Colonic mucosa (tissue), 4 donors: Measurements from ENCODE around the gene ALDH9A1. TPM values are rescaled to one million over a fixed set of nuclear protein-coding genes. Genes with fewer than 3 reads are reported as not detected.

Experiments
- DNase-seq: peaks from one replicate; pipeline ENCODE4 v3.0.0-alpha.2; 2020
- H3K27ac ChIP-seq: fragments of 200-600 bp; one replicate; pipeline ENCODE4 v1.8.0; 2021
- H3K27me3 ChIP-seq: fragments of 200-600 bp; one replicate; pipeline ENCODE4 v1.8.0; 2021
- H3K36me3 ChIP-seq: fragments of 200-600 bp; one replicate; pipeline ENCODE4 v1.8.0; 2021
- H3K4me1 ChIP-seq: fragments of 200-600 bp; one replicate; pipeline ENCODE4 v1.8.0; 2021; ENCODE audit warnings: mild to moderate bottlenecking
- H3K4me3 ChIP-seq: fragments of 200-600 bp; one replicate; pipeline ENCODE4 v1.8.0; 2021
- H3K9ac ChIP-seq, 2 donors: one replicate each; pipeline ENCODE4 v1.7.0; 2013; ENCODE audit warnings: control low read depth in 2 of 2, low read depth in 2 of 2, low read length in 2 of 2
- H3K9me3 ChIP-seq: fragments of 200-600 bp; one replicate; pipeline ENCODE4 v1.8.0; 2021
- CTCF ChIP-seq: fragments of 200-600 bp; IDR thresholded peaks from one replicate; pipeline ENCODE4 v1.8.0; 2022; ENCODE audit warnings: antibody characterized with exemption, mild to moderate bottlenecking
- intact Hi-C: fragments of 100-400 bp; cut with DNase I; formaldehyde crosslinking; loops from one replicate; pipeline ENCODE4 v1.14.1; 2022
- total RNA-seq, 2 donors: library from RNA; stranded (reverse); fragmentation: NEBNext Ultra II Directional in 1 of 2; extraction: Animal tissue kit (Norgen Biotek cat#: 25700) in 1 of 2; gene quantifications; one replicate each; pipeline ENCODE4 v1.2.1, GENCODE V29; 2021
- donor health status: healthy.
- donor health status: DM: no; HTN: no; CAD: no.
- donor health status: DM: no; HTN: no; CAD: no.

Gene ALDH9A1
- total RNA-seq, 2 donors from 2014 or later, result 62.3 to 77.4 TPM

GRCh38 chr1:165678509-165678908 is 19.9 kb downstream of the ALDH9A1 start:
- H3K36me3 ChIP-seq, result peaks cover 4% of the 10 kb centered on the region
- H3K9ac ChIP-seq, result no peak overlapping the region
- no peaks in the 10 kb centered on the region for H3K9me3 ChIP-seq
- intact Hi-C loops, result no loop called here
- no peak for TF ChIP-seq CTCF
- H3K4me3 ChIP-seq, result no peak overlapping the region
- H3K27me3 ChIP-seq, result no peaks in the 10 kb centered on the region
- no peak overlapping the region for H3K27ac ChIP-seq
- no peak for DNase-seq
- no peaks in the 10 kb centered on the region for H3K4me1 ChIP-seq

DNA sequence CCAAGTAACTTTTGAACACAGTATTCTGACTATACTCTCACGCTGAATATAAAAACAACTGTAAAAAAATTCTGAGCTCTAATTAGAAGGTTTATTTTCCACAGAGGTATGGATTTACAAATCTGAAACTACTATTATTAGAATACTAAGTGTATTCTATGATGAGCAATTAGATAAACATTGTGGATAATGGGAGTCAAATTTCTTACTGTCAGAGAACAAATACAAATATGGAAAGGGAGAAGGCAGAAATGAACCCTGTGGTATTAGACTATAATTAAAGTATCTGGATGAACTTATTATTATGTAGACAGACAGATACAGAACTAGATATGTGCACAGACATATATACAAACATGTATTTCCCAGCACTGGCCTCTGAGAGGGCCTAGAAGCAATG is 22.6 kb downstream of the ALDH9A1 start:
- no peak overlapping the region for H3K9ac ChIP-seq
- intact Hi-C loops, result no loop called here
- H3K36me3 ChIP-seq, result no peaks in the 10 kb centered on the region
- no peaks in the 10 kb centered on the region for H3K9me3 ChIP-seq
- H3K4me1 ChIP-seq, result no peaks in the 10 kb centered on the region
- no peak overlapping the region for H3K27ac ChIP-seq
- TF ChIP-seq CTCF, result no peak
- H3K27me3 ChIP-seq, result no peaks in the 10 kb centered on the region
- H3K4me3 ChIP-seq, result no peak overlapping the region
- no peak for DNase-seq

GRCh38 chr1:165674599-165674998 is 23.8 kb downstream of the ALDH9A1 start:
- Histone ChIP-seq H3K36me3 (no peaks in the 10 kb centered on the region), H3K27ac (no peak overlapping the region), H3K4me1 (no peaks in the 10 kb centered on the region), H3K9ac (no peak overlapping the region), H3K9me3 (no peaks in the 10 kb centered on the region), H3K27me3 (no peaks in the 10 kb centered on the region), H3K4me3 (no peak overlapping the region)
- no peak for TF ChIP-seq CTCF
- DNase-seq, result no peak
- intact Hi-C loops, result no loop called here

- H3K4me1 ChIP-seq, result no peaks in the 10 kb centered on the region
- H3K27me3 ChIP-seq, result no peaks in the 10 kb centered on the region
- peaks cover 12% of the 10 kb centered on the region for H3K36me3 ChIP-seq
- no peak for TF ChIP-seq CTCF
- H3K9ac ChIP-seq, result no peak overlapping the region
- no peaks in the 10 kb centered on the region for H3K9me3 ChIP-seq
- DNase-seq, result no peak
- intact Hi-C loops, result no loop called here
- H3K4me3 ChIP-seq, result no peak overlapping the region
- H3K27ac ChIP-seq, result no peak overlapping the region
These were observed 26.8 kb downstream of the ALDH9A1 start for GRCh38 chr1:165671526-165671925.

DNA sequence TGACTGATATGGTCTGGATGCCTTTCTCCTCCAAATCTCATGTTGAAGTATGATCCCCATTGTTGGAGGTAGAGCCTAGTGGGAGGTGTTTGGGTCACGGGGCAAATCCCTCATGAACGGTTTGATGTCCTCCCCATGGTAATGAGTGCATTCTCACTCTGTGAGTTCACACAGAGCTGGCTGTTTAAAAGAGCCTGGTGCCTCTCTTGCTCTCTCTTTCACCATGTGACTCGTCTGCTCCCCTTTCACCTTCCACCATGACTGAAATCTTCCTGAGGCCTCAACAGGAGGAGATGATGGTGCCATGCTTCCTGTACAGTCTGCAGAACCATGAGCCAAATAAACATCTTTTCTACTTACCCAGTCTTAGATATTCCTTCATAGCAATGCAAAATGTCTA is 30.2 kb downstream of the ALDH9A1 start:
- H3K9me3 ChIP-seq, result no peaks in the 10 kb centered on the region

More for the DNA sequence above, 30.2 kb downstream of the ALDH9A1 start:
- no peak overlapping the region for H3K4me3 ChIP-seq
- DNase-seq, result no peak
- H3K27me3 ChIP-seq, result no peaks in the 10 kb centered on the region
- intact Hi-C loops, result no loop called here
- no peak overlapping the region for H3K9ac ChIP-seq
- peaks cover 12% of the 10 kb centered on the region for H3K36me3 ChIP-seq
- H3K27ac ChIP-seq, result no peak overlapping the region
- TF ChIP-seq CTCF, result no peak
- H3K4me1 ChIP-seq, result no peaks in the 10 kb centered on the region
